GM12878 (cell line): ENCODE data around the gene UBTF. TPM values are rescaled to one million over a fixed set of nuclear protein-coding genes. Genes with fewer than 3 reads are reported as not detected.

Experiments used
- ATAC-seq: fragments of 200-7000 bp; cut with Tn5 transposase; 3 replicates; pipeline ENCODE4 v1.9.1; 2020; ENCODE audit warnings: mild to moderate bottlenecking, moderate library complexity
- BruUV-seq: library from RNA; stranded (reverse); fragments of 400-500 nt; replicated peaks from 2 replicates; lab custom pipeline; 2021; lab: Mats Ljungman, UMichigan
- CTCF ChIA-PET: fragments of 300-600 bp; sonication (Branson Sonifier 250); formaldehyde crosslinking; extraction: SDS; loops from one replicate; lab custom pipeline; 2021; ENCODE audit warnings: inconsistent platforms; lab: Yijun Ruan, JAX
- POLR2A ChIA-PET: fragments of 350-600 bp; formaldehyde crosslinking; extraction: SDS; loops from one replicate; lab custom pipeline; 2021; ENCODE audit warnings: inconsistent platforms; lab: Charles Lee
- RAD21 ChIA-PET: fragments of 300-600 bp; sonication (Branson Sonifier 250); formaldehyde crosslinking; loops from one replicate; lab custom pipeline; 2023; ENCODE audit warnings: antibody characterized with exemption; ENCODE audit not compliant: unreplicated experiment; lab: Charles Lee
- SMC1A ChIA-PET: fragments of 300-600 bp; sonication (Branson Sonifier 250); formaldehyde crosslinking; loops from one replicate; lab custom pipeline; 2023; ENCODE audit not compliant: unreplicated experiment, uncharacterized antibody; lab: Charles Lee
- DNase-seq: peaks from one replicate; pipeline ENCODE4 v3.0.0-alpha.2; 2011; ENCODE audit warnings: low read depth, low spot score
- FAIRE-seq: peaks from 3 replicates; lab custom pipeline; 2011; peaks lifted over from hg19 to GRCh38; lab: Jason Lieb, UNC
- H2AFZ ChIP-seq: 2 replicates; pipeline ENCODE4 v1.6.0; 2011; ENCODE audit warnings: low read depth, low read length, control low read depth; ENCODE audit not compliant: control insufficient read depth
- H3K27ac ChIP-seq: 2 replicates; pipeline ENCODE4 v1.5.1; 2011; ENCODE audit warnings: control low read depth; ENCODE audit not compliant: control insufficient read depth, insufficient read depth
- H3K27me3 ChIP-seq, 2 experiments: replicated peaks in 1 of 2; 2 replicates each; pipeline versions ENCODE4 v1.6.0 to v1.6.1; 2011; ENCODE audit warnings: low read length in 1 of 2; ENCODE audit not compliant: control insufficient read depth in 2 of 2, insufficient read depth in 2 of 2
- H3K36me3 ChIP-seq, 2 experiments: 2 replicates each; pipeline ENCODE4 v1.5.1; 2011; ENCODE audit warnings: low read length in 1 of 2; ENCODE audit not compliant: control insufficient read depth in 2 of 2, insufficient read depth in 2 of 2
- H3K4me1 ChIP-seq: 2 replicates; pipeline ENCODE4 v1.6.1; 2011; ENCODE audit warnings: mild to moderate bottlenecking, low read length, moderate library complexity, mixed read lengths; ENCODE audit not compliant: control insufficient read depth, insufficient read depth
- H3K4me2 ChIP-seq: 2 replicates; pipeline ENCODE4 v1.6.0; 2011; ENCODE audit warnings: control low read depth; ENCODE audit not compliant: control insufficient read depth, insufficient read depth
- H3K4me3 ChIP-seq: fragments of 200-600 bp; sonication (generic); 2 replicates; pipeline ENCODE4 v1.5.1; 2016
- H3K79me2 ChIP-seq: 2 replicates; pipeline ENCODE4 v1.6.0; 2011; ENCODE audit warnings: low read length; ENCODE audit not compliant: control insufficient read depth, insufficient read depth
- H3K9ac ChIP-seq: 2 replicates; pipeline ENCODE4 v1.8.0; 2011; ENCODE audit warnings: low read length, control low read depth, mixed read lengths; ENCODE audit not compliant: control insufficient read depth, insufficient read depth
- H3K9me3 ChIP-seq: replicated peaks from 3 replicates; pipeline ENCODE4 v1.5.1; 2011; ENCODE audit warnings: mild to moderate bottlenecking, low read length; ENCODE audit not compliant: control insufficient read depth, insufficient read depth
- H4K20me1 ChIP-seq: 2 replicates; pipeline ENCODE4 v1.6.0; 2011; ENCODE audit not compliant: control insufficient read depth, insufficient read depth
- BCL11A ChIP-seq: IDR thresholded peaks from 2 replicates; pipeline ENCODE4 v1.6.1; 2011; ENCODE audit warnings: low read depth, low read length
- CEBPB ChIP-seq, 2 experiments: fragments of 150-350 bp in 1 of 2; IDR thresholded peaks; 2 replicates each; pipeline ENCODE4 v1.6.1; 2012 to 2014; ENCODE audit warnings: low read depth in 2 of 2, low read length in 2 of 2, borderline replicate concordance in 1 of 2, inconsistent platforms in 1 of 2
- FOXM1 ChIP-seq: IDR thresholded peaks from 2 replicates; pipeline ENCODE4 v1.6.1; 2012; ENCODE audit warnings: low read depth, mild to moderate bottlenecking, inconsistent platforms, low read length, moderate library complexity
- IKZF2 ChIP-seq, 2 experiments: fragments of 450-650 bp; IDR thresholded peaks; 2 replicates each; pipeline ENCODE4 v1.6.1; 2017; ENCODE audit warnings: mild to moderate bottlenecking in 2 of 2, moderate library complexity in 2 of 2
- IRF5 ChIP-seq: fragments of 450-650 bp; IDR thresholded peaks from 2 replicates; pipeline ENCODE4 v1.6.1; 2017; ENCODE audit warnings: borderline replicate concordance
- MLLT1 ChIP-seq: fragments of 450-650 bp; IDR thresholded peaks from 2 replicates; pipeline ENCODE4 v1.6.1; 2016; ENCODE audit warnings: mild to moderate bottlenecking
- MTA3 ChIP-seq: IDR thresholded peaks from 2 replicates; pipeline ENCODE4 v1.6.1; 2012; ENCODE audit warnings: low read length, inconsistent platforms, borderline replicate concordance
- NBN ChIP-seq: fragments of 450-650 bp; IDR thresholded peaks from 2 replicates; pipeline ENCODE4 v1.6.1; 2016
- RAD21 ChIP-seq: IDR thresholded peaks from 2 replicates; pipeline ENCODE4 v1.6.1; 2011; ENCODE audit warnings: mild to moderate bottlenecking, low read depth, low read length, moderate library complexity; ENCODE audit not compliant: insufficient read depth
- TARDBP ChIP-seq: IDR thresholded peaks from 2 replicates; pipeline ENCODE4 v1.6.1; 2016; ENCODE audit warnings: borderline replicate concordance
- YY1 ChIP-seq: IDR thresholded peaks from 2 replicates; pipeline ENCODE4 v1.6.1; 2011; ENCODE audit warnings: low read depth, mild to moderate bottlenecking, low read length
- WGBS: methylation state at CpG from one replicate; pipeline ENCODE4 v1.1.6; 2016; ENCODE audit warnings: low lambda C conversion rate; ENCODE audit not compliant: insufficient replicate concordance, insufficient coverage; ENCODE audit errors: missing lambda C conversion rate; 5-methylcytosine and 5-hydroxymethylcytosine counted together
- in situ Hi-C: fragments of 300-500 bp; cut with MboI; formaldehyde crosslinking; loops from 9 replicates; pipeline ENCODE4 v1.14.3; 2018; ENCODE audit warnings: mixed read lengths
- intact Hi-C: fragments of 100-400 bp; cut with micrococcal nuclease; formaldehyde crosslinking; loops from one replicate; pipeline ENCODE4 v1.14.2; 2022; ENCODE audit not compliant: unreplicated experiment
- polyA plus RNA-seq, 11 experiments: library from polyadenylated mRNA; depleted of rRNA in 4 of 11; unstranded in 6 of 11; stranded (reverse) in 5 of 11; fragments of >200 nt; fragmentation: Nextera tagmentation in 4 of 11; fragmentation: Illumina TruSeq in 1 of 11; extraction: Ambion mirVana in 4 of 11; extraction: Trizol in 1 of 11; gene quantifications; 1 replicate in 1 of 11; 2 replicates in 10 of 11; pipeline versions ENCODE4 v1.2.1 to v1.2.3, GENCODE V29; 2011 to 2016; ENCODE audit warnings: inconsistent platforms in 2 of 11, missing spikeins in 2 of 11, low read depth in 1 of 11
- total RNA-seq, 4 experiments: library from RNA; depleted of rRNA in 3 of 4; stranded (reverse); fragments of >200 nt in 3 of 4; fragmentation: Illumina TruSeq in 1 of 4; extraction: Trizol in 1 of 4; gene quantifications; 2 replicates each; pipeline versions ENCODE4 v1.2.1 to v1.2.3, GENCODE V29; 2013 to 2021
- TF ChIP-seq, protein P1 (sequence below): IDR thresholded peaks from 2 replicates; pipeline ENCODE4 v1.6.1; 2011; ENCODE audit warnings: low read depth, mild to moderate bottlenecking, low read length, moderate library complexity, borderline replicate concordance; ENCODE audit errors: extremely low read depth
- TF ChIP-seq, protein P2 (sequence below): fragments of 450-650 bp; IDR thresholded peaks from 2 replicates; pipeline ENCODE4 v1.6.1; 2017; ENCODE audit warnings: antibody characterized with exemption, mild to moderate bottlenecking, moderate library complexity
- TF ChIP-seq, protein P3 (sequence below): IDR thresholded peaks from 2 replicates; pipeline ENCODE4 v1.6.1; 2012; ENCODE audit warnings: low read depth, low read length, improper control_type of control experiment

UBTF gene
- total and polyA plus RNA-seq, 10 of the 15 experiments (the other 5 are each of a cell fraction or from before 2014, with no cell fraction given): 2.2 to 124 (median 79.6) TPM

DNA sequence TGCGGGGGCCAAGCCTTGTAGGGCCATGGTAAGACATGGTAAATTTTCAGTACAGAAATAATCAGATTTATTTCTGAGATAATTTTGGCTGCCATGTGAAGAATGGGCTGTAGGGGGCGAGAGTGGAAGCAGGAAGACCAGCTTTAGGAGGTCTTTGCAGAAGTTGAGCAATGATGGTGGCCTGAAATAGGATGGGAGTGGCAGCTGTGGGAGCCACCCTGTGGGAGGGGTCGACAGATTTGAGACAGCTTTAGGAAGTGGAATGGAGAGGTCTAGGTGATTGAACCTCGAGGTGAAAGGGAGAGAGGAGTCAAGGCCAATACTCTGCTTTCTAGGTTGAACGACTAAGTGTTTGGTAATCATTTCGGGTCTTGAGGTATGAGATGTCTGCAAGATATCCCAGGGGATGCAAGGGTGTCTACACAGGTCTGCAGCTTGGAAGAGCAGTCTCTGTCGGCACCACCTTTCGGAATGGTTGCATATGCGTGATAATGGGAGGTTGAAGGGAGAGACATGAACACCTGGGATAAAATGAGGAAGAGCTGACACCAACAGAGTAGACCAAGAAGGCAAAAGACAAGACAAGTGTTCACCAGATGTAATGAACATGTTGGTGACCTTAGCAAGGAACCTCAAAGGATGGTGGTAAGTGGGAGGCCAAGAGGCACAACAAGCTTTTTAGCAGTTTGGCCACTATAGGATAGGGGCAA, 15.6 kb downstream of the UBTF start (continued):
- TF ChIP-seq IKZF2 (IDR thresholded peaks at IDR 0.05): no peak
- no peak for TF ChIP-seq NBN
- no peak for TF ChIP-seq BCL11A
- TF ChIP-seq, protein P1, sequence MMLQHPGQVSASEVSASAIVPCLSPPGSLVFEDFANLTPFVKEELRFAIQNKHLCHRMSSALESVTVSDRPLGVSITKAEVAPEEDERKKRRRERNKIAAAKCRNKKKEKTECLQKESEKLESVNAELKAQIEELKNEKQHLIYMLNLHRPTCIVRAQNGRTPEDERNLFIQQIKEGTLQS: no peak
- TF ChIP-seq FOXM1: no peak
- peak; percentile 78 for TF ChIP-seq YY1
- peak in 1 of 2 experiments; percentile 62; a peak in 1 of 4 replicates for TF ChIP-seq CEBPB (IDR thresholded peaks at IDR 0.05; ENCODE audit: borderline replicate concordance in 1 of 2, low read depth in 2 of 2, low read length in 2 of 2)
- no peak for TF ChIP-seq MLLT1

GRCh38 chr17:44202756-44203155, 16.7 kb downstream of the UBTF start:
- RAD21 ChIA-PET: interaction anchor here (1.0 to 2.2 kb wide), 4 partner anchors 14 to 259 kb away, joined by 3 to 6 read pairs (median 6); no protein-coding TSS in a partner anchor
- SMC1A ChIA-PET: interaction anchor here (1.5 to 2.8 kb wide), 3 partner anchors 14 to 129 kb away, joined by 5 to 15 read pairs (median 13); no protein-coding TSS in a partner anchor
- H4K20me1 ChIP-seq: no peaks in the 10 kb centered on the region
- H2AFZ ChIP-seq: no peak overlapping the region
- H3K9ac ChIP-seq: no peak overlapping the region
- H3K4me1 ChIP-seq: peaks cover 11% of the 10 kb centered on the region
- no peaks in the 10 kb centered on the region for H3K9me3 ChIP-seq
- H3K79me2 ChIP-seq: peaks cover 23% of the 10 kb centered on the region
- ATAC-seq (no peak), FAIRE-seq (no peak), DNase-seq (no peak)
- intact Hi-C loops (loop anchor here (5.0 kb wide), 1 partner anchor 145 kb away; the partner anchor contains the start of gene GRN), in situ Hi-C loops (loop anchor here (5.0 to 25.0 kb wide), 2 partner anchors 125 to 310 kb away; partner anchors contain the start of gene GPATCH8)
- H3K36me3 ChIP-seq: peaks cover 7 to 9% of the 10 kb centered on the region in 2 experiments; a peak in 3 of 4 replicates
- no peaks in the 10 kb centered on the region for H3K27me3 ChIP-seq
- CTCF ChIA-PET: interaction anchor here (0.9 to 5.6 kb wide), 9 partner anchors 8 to 321 kb away, joined by 3 to 45 read pairs (median 7); partner anchors contain the start of genes GRN and UBTF
- 88% methylated on average over 4 of the region's 4 CpGs for WGBS
- POLR2A ChIA-PET: interaction anchor here (0.9 to 4.9 kb wide), 6 partner anchors 15 to 146 kb away, joined by 3 to 30 read pairs (median 6); partner anchors contain the start of gene TMUB2
- no peak overlapping the region for H3K27ac ChIP-seq
- BruUV-seq: no TSS peak
- no peak overlapping the region for H3K4me2 ChIP-seq
- H3K4me3 ChIP-seq: no peak overlapping the region
- TF ChIP-seq, protein P2, sequence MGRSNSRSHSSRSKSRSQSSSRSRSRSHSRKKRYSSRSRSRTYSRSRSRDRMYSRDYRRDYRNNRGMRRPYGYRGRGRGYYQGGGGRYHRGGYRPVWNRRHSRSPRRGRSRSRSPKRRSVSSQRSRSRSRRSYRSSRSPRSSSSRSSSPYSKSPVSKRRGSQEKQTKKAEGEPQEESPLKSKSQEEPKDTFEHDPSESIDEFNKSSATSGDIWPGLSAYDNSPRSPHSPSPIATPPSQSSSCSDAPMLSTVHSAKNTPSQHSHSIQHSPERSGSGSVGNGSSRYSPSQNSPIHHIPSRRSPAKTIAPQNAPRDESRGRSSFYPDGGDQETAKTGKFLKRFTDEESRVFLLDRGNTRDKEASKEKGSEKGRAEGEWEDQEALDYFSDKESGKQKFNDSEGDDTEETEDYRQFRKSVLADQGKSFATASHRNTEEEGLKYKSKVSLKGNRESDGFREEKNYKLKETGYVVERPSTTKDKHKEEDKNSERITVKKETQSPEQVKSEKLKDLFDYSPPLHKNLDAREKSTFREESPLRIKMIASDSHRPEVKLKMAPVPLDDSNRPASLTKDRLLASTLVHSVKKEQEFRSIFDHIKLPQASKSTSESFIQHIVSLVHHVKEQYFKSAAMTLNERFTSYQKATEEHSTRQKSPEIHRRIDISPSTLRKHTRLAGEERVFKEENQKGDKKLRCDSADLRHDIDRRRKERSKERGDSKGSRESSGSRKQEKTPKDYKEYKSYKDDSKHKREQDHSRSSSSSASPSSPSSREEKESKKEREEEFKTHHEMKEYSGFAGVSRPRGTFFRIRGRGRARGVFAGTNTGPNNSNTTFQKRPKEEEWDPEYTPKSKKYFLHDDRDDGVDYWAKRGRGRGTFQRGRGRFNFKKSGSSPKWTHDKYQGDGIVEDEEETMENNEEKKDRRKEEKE: no peak
- TF ChIP-seq MTA3: no peak
- no peak for TF ChIP-seq RAD21
- TF ChIP-seq IRF5: no peak
- no peak for TF ChIP-seq TARDBP
- TF ChIP-seq, protein P3, sequence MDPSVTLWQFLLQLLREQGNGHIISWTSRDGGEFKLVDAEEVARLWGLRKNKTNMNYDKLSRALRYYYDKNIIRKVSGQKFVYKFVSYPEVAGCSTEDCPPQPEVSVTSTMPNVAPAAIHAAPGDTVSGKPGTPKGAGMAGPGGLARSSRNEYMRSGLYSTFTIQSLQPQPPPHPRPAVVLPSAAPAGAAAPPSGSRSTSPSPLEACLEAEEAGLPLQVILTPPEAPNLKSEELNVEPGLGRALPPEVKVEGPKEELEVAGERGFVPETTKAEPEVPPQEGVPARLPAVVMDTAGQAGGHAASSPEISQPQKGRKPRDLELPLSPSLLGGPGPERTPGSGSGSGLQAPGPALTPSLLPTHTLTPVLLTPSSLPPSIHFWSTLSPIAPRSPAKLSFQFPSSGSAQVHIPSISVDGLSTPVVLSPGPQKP: no peak
